ENCODE data around the gene SPEN. TPM values are rescaled to one million over a fixed set of nuclear protein-coding genes. Genes with fewer than 3 reads are reported as not detected.

SPEN gene
- total RNA-seq, 4 donors from 2014 or later, result 41.4 to 63.6 (median 42.9) TPM

GRCh38 chr1:15928971-15929965 is 81.8 kb downstream of the SPEN start:
- TF ChIP-seq, protein P1, sequence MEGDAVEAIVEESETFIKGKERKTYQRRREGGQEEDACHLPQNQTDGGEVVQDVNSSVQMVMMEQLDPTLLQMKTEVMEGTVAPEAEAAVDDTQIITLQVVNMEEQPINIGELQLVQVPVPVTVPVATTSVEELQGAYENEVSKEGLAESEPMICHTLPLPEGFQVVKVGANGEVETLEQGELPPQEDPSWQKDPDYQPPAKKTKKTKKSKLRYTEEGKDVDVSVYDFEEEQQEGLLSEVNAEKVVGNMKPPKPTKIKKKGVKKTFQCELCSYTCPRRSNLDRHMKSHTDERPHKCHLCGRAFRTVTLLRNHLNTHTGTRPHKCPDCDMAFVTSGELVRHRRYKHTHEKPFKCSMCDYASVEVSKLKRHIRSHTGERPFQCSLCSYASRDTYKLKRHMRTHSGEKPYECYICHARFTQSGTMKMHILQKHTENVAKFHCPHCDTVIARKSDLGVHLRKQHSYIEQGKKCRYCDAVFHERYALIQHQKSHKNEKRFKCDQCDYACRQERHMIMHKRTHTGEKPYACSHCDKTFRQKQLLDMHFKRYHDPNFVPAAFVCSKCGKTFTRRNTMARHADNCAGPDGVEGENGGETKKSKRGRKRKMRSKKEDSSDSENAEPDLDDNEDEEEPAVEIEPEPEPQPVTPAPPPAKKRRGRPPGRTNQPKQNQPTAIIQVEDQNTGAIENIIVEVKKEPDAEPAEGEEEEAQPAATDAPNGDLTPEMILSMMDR (IDR thresholded peaks at IDR 0.05), result no peak
- no peak for TF ChIP-seq POLR2A (IDR thresholded peaks at IDR 0.05)
- intact Hi-C loops (cut with DNase I; ENCODE audit: low total_unique reads), result no loop called here
- H3K4me3 ChIP-seq (ENCODE audit: low read depth, poor library complexity, severe bottlenecking), result no peak overlapping the region
- peak in 1 of 2 donors; percentile 10 for DNase-seq (ENCODE audit: low spot score in 2 of 2)
- WGBS, 2 donors, result 89 to 91% methylated on average over 17 of the region's 17 CpGs

- TF ChIP-seq, protein P1 (IDR thresholded peaks at IDR 0.05), result no peak
- TF ChIP-seq POLR2A (IDR thresholded peaks at IDR 0.05), result no peak
- WGBS, 2 donors, result 93 to 97% methylated on average over 11 of the region's 11 CpGs
- no peak overlapping the region for H3K4me3 ChIP-seq (ENCODE audit: low read depth, poor library complexity, severe bottlenecking)
- no peak for DNase-seq (ENCODE audit: low spot score in 2 of 2)
- intact Hi-C loops (cut with DNase I; ENCODE audit: low total_unique reads), result no loop called here
Observed at GRCh38 chr1:15931401-15931800, 83.9 kb downstream of the SPEN start.

GRCh38 chr1:15931884-15932283 is 84.4 kb downstream of the SPEN start:
- intact Hi-C loops (cut with DNase I; ENCODE audit: low total_unique reads), result no loop called here
- H3K4me3 ChIP-seq (ENCODE audit: low read depth, poor library complexity, severe bottlenecking), result no peak overlapping the region
- TF ChIP-seq, protein P1 (IDR thresholded peaks at IDR 0.05), result no peak
- no peak for TF ChIP-seq POLR2A (IDR thresholded peaks at IDR 0.05)
- peak in 1 of 2 donors; percentile 11 for DNase-seq (ENCODE audit: low spot score in 2 of 2)
- 96 to 97% methylated on average over 19 of the region's 19 CpGs for WGBS, 2 donors

DNA sequence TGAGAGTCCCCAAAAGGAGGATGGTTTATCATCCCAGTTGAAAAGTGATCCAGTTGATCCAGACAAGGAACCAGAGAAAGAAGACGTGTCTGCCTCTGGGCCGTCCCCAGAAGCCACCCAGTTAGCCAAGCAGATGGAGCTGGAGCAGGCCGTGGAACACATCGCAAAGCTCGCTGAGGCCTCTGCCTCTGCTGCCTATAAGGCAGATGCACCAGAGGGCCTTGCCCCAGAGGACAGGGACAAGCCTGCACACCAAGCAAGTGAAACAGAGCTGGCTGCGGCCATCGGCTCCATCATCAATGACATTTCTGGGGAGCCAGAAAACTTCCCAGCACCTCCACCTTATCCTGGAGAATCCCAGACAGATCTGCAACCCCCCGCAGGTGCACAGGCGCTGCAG is 85.1 kb downstream of the SPEN start:
- intact Hi-C loops (cut with DNase I; ENCODE audit: low total_unique reads), result no loop called here
- no peak for TF ChIP-seq POLR2A (IDR thresholded peaks at IDR 0.05)
- no peak overlapping the region for H3K4me3 ChIP-seq (ENCODE audit: low read depth, poor library complexity, severe bottlenecking)
- no peak for DNase-seq (ENCODE audit: low spot score in 2 of 2)
- 87 to 93% methylated on average over 4 to 9 of the region's 9 CpGs for WGBS, 2 donors

- H3K4me3 ChIP-seq (ENCODE audit: low read depth, poor library complexity, severe bottlenecking), result no peak overlapping the region
- TF ChIP-seq, protein P1 (IDR thresholded peaks at IDR 0.05), result no peak
- no peak for TF ChIP-seq POLR2A (IDR thresholded peaks at IDR 0.05)
- 84 to 90% methylated on average over 5 of the region's 5 CpGs for WGBS, 2 donors
- intact Hi-C loops (cut with DNase I; ENCODE audit: low total_unique reads), result no loop called here
- DNase-seq (ENCODE audit: low spot score in 2 of 2), result peak in 1 of 2 donors; percentile 10
Observed at GRCh38 chr1:15933684-15934083, 86.2 kb downstream of the SPEN start.

DNA sequence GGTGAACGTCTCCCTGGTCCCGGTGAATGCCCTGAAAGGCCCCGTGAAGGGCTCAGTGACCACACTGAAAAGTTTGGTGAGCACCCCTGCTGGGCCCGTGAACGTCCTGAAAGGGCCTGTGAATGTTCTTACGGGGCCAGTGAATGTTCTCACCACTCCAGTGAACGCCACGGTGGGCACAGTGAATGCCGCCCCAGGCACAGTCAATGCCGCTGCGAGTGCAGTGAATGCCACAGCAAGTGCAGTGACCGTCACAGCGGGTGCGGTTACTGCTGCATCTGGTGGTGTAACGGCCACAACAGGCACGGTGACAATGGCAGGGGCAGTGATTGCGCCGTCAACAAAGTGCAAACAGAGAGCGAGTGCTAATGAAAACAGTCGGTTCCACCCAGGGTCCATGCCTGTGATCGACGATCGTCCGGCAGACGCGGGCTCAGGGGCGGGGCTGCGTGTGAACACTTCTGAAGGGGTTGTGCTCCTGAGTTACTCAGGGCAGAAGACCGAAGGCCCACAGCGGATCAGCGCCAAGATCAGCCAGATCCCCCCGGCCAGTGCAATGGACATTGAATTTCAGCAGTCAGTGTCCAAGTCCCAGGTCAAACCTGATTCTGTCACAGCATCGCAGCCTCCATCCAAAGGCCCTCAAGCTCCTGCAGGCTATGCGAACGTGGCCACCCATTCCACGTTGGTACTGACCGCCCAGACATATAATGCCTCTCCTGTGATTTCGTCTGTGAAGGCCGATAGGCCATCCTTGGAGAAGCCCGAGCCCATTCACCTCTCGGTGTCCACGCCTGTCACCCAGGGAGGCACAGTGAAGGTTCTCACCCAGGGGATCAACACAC is 86.9 kb downstream of the SPEN start:
- WGBS, 2 donors, result 93 to 94% methylated on average over 41 to 42 of the region's 42 CpGs

More for the DNA sequence above, 86.9 kb downstream of the SPEN start:
- peak; percentile 11 to 83 for DNase-seq (ENCODE audit: low spot score in 2 of 2)
- TF ChIP-seq, protein P1 (IDR thresholded peaks at IDR 0.05), result no peak
- no peak for TF ChIP-seq POLR2A (IDR thresholded peaks at IDR 0.05)
- H3K4me3 ChIP-seq (ENCODE audit: low read depth, poor library complexity, severe bottlenecking), result no peak overlapping the region
- intact Hi-C loops (cut with DNase I; ENCODE audit: low total_unique reads), result no loop called here

Measured in lower leg skin (tissue), 4 donors.